SK-N-SH (cell line): Measurements from ENCODE around the gene LOXHD1. TPM values are rescaled to one million over a fixed set of nuclear protein-coding genes. Genes with fewer than 3 reads are reported as not detected.

Experiments used
- CTCF ChIA-PET: fragments of 300-600, 350-600 bp; formaldehyde crosslinking; extraction: SDS; loops from one replicate; lab custom pipeline; 2021; lab: Yijun Ruan, JAX
- POLR2A ChIA-PET: fragments of 350-600 bp; sonication (Branson Sonifier 250); formaldehyde crosslinking; extraction: SDS; loops from one replicate; lab custom pipeline; 2020; ENCODE audit warnings: antibody characterized with exemption, inconsistent platforms; lab: Yijun Ruan, JAX
- DNase-seq: peaks from one replicate; pipeline ENCODE4 v3.0.0; 2012
- H2AFZ ChIP-seq: fragments of 200-600 bp; sonication (generic); 2 replicates; pipeline ENCODE4 v1.8.1; 2016; ENCODE audit warnings: antibody characterized with exemption, mild to moderate bottlenecking, low read depth
- H3F3A ChIP-seq: fragments of 200-600 bp; sonication (generic); replicated peaks from 2 replicates; pipeline ENCODE3; 2016; ENCODE audit warnings: antibody characterized with exemption, mild to moderate bottlenecking; ENCODE audit not compliant: insufficient read depth
- H3K27ac ChIP-seq, 2 experiments: fragments of 200-500 bp in 1 of 2; fragments of 200-600 bp in 1 of 2; sonication (Bioruptor generic) in 1 of 2; sonication (generic), shearing (Covaris generic) in 1 of 2; 2 replicates each; pipeline versions ENCODE4 v1.5.1 to v1.6.1; 2014 to 2016; ENCODE audit warnings: low read depth in 2 of 2, inconsistent platforms in 1 of 2, low read length in 1 of 2, mild to moderate bottlenecking in 1 of 2, mixed read lengths in 1 of 2
- H3K27me3 ChIP-seq: fragments of 200-600 bp; sonication (generic), shearing (Covaris generic); 2 replicates; pipeline ENCODE4 v1.6.1; 2016; ENCODE audit warnings: mixed run types; ENCODE audit not compliant: insufficient read depth
- H3K36me3 ChIP-seq, 2 experiments: fragments of 200-500 bp in 1 of 2; fragments of 200-600 bp in 1 of 2; sonication (Bioruptor generic) in 1 of 2; sonication (generic) in 1 of 2; replicated peaks in 1 of 2; 2 replicates each; pipeline versions ENCODE3 to v1.5.1; 2014 to 2016; ENCODE audit warnings: low read length in 1 of 2, mild to moderate bottlenecking in 1 of 2; ENCODE audit not compliant: insufficient read depth in 2 of 2, control insufficient read depth in 1 of 2
- H3K4me1 ChIP-seq, 2 experiments: fragments of 200-500 bp in 1 of 2; fragments of 200-600 bp in 1 of 2; sonication (Bioruptor generic) in 1 of 2; sonication (generic), shearing (Covaris generic) in 1 of 2; 2 replicates each; pipeline versions ENCODE4 v1.5.1 to v1.6.1; 2014 to 2016; ENCODE audit warnings: low read depth in 1 of 2, low read length in 1 of 2, mixed run types in 1 of 2; ENCODE audit not compliant: insufficient read depth in 2 of 2, control insufficient read depth in 1 of 2
- H3K4me2 ChIP-seq: fragments of 200-600 bp; sonication (generic), shearing (Covaris generic); 2 replicates; pipeline ENCODE4 v1.6.1; 2017; ENCODE audit warnings: mixed run types
- H3K4me3 ChIP-seq, 2 experiments: fragments of 200-500 bp in 1 of 2; fragments of 200-600 bp in 1 of 2; sonication (Bioruptor generic) in 1 of 2; sonication (generic), shearing (Covaris generic) in 1 of 2; 2 replicates each; pipeline versions ENCODE4 v1.5.1 to v1.8.1; 2014 to 2016; ENCODE audit warnings: low read depth in 2 of 2, inconsistent platforms in 1 of 2, low read length in 1 of 2, mild to moderate bottlenecking in 1 of 2, mixed read lengths in 1 of 2, moderate library complexity in 1 of 2
- H3K79me2 ChIP-seq: fragments of 200-600 bp; sonication (generic); 2 replicates; pipeline ENCODE4 v1.8.1; 2017; ENCODE audit warnings: mild to moderate bottlenecking; ENCODE audit not compliant: insufficient read depth
- H3K9ac ChIP-seq: fragments of 200-600 bp; sonication (generic); 2 replicates; pipeline ENCODE4 v1.6.1; 2017; ENCODE audit warnings: mixed run types
- H3K9me2 ChIP-seq: fragments of 200-600 bp; sonication (generic); 2 replicates; pipeline ENCODE4 v1.6.1; 2017; ENCODE audit warnings: mixed run types
- H3K9me3 ChIP-seq: fragments of 200-600 bp; sonication (generic); 2 replicates; pipeline ENCODE4 v1.6.1; 2017; ENCODE audit warnings: mixed run types, mild to moderate bottlenecking, moderate library complexity
- H4K20me1 ChIP-seq: fragments of 200-600 bp; sonication (generic); 2 replicates; pipeline ENCODE4 v1.6.1; 2017; ENCODE audit warnings: mild to moderate bottlenecking, mixed run types; ENCODE audit not compliant: insufficient read depth
- ELF1 ChIP-seq: IDR thresholded peaks from 2 replicates; pipeline ENCODE4 v1.4.0; 2012
- EZH2phosphoT487 ChIP-seq: fragments of 200-600 bp; sonication (generic); IDR thresholded peaks from 2 replicates; pipeline ENCODE4 v1.6.1; 2017; ENCODE audit warnings: low read depth, mixed run types, mild to moderate bottlenecking, antibody characterized with exemption, moderate library complexity, borderline replicate concordance
- MEF2A ChIP-seq: IDR thresholded peaks from 2 replicates; pipeline ENCODE4 v1.4.0; 2012; ENCODE audit warnings: low read depth, borderline replicate concordance
- RCOR1 ChIP-seq: fragments of 150-350 bp; IDR thresholded peaks from 2 replicates; pipeline ENCODE4 v1.6.1; 2017; ENCODE audit warnings: antibody characterized with exemption, low read length
- TEAD4 ChIP-seq: IDR thresholded peaks from 2 replicates; pipeline ENCODE4 v1.4.0; 2012; ENCODE audit warnings: mild to moderate bottlenecking, borderline replicate concordance; ENCODE audit not compliant: insufficient read depth
- WGBS: methylation state at CpG from one replicate; pipeline ENCODE4 v1.1.6; 2017; ENCODE audit warnings: low lambda C conversion rate; 5-methylcytosine and 5-hydroxymethylcytosine counted together
- polyA plus RNA-seq, 3 experiments: library from polyadenylated mRNA; depleted of rRNA; stranded (reverse); fragments of >200 nt; gene quantifications; 2 replicates each; pipeline ENCODE4 v1.2.3, GENCODE V29; 2012
- TF ChIP-seq, protein P1 (sequence below): IDR thresholded peaks from 2 replicates; pipeline ENCODE4 v1.6.1; 2012; ENCODE audit warnings: mild to moderate bottlenecking, low read depth, low read length, moderate library complexity
- TF ChIP-seq, protein P2 (sequence below): fragments of 150-350 bp; IDR thresholded peaks from 2 replicates; pipeline ENCODE4 v1.6.1; 2017; ENCODE audit warnings: antibody characterized with exemption, low read length, low read depth, borderline replicate concordance
- TF ChIP-seq, protein P3 (sequence below): IDR thresholded peaks from 2 replicates; pipeline ENCODE4 v1.4.0; 2012; ENCODE audit warnings: low read depth
- TF ChIP-seq, protein P4 (sequence below): IDR thresholded peaks from 2 replicates; pipeline ENCODE4 v1.4.0; 2012; ENCODE audit warnings: low read depth, borderline replicate concordance

LOXHD1 gene
- polyA plus RNA-seq, 1 of the 3 experiments (the other 2 are of a cell fraction), result not detected

DNA sequence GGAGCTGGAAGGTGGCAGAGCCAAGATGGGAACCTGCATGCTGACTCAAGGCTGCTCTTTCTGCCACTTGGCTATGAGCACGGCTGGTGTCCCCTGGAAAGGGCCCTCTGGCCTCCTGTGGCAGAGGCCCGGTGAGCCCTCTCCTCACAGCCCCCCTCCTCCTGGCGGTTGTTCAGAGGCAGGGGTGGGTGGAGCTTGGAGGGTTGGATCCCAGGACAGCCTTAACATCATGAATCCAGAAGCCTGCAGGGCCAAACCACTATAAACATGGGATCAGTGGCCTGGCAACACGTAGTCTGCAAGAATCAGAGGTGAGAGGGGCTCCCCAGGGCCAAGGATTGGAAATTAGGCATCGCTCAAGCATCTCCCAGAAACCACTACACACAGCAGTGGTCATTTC is 48.5 kb upstream of the LOXHD1 start (continued):
- TF ChIP-seq, protein P1, sequence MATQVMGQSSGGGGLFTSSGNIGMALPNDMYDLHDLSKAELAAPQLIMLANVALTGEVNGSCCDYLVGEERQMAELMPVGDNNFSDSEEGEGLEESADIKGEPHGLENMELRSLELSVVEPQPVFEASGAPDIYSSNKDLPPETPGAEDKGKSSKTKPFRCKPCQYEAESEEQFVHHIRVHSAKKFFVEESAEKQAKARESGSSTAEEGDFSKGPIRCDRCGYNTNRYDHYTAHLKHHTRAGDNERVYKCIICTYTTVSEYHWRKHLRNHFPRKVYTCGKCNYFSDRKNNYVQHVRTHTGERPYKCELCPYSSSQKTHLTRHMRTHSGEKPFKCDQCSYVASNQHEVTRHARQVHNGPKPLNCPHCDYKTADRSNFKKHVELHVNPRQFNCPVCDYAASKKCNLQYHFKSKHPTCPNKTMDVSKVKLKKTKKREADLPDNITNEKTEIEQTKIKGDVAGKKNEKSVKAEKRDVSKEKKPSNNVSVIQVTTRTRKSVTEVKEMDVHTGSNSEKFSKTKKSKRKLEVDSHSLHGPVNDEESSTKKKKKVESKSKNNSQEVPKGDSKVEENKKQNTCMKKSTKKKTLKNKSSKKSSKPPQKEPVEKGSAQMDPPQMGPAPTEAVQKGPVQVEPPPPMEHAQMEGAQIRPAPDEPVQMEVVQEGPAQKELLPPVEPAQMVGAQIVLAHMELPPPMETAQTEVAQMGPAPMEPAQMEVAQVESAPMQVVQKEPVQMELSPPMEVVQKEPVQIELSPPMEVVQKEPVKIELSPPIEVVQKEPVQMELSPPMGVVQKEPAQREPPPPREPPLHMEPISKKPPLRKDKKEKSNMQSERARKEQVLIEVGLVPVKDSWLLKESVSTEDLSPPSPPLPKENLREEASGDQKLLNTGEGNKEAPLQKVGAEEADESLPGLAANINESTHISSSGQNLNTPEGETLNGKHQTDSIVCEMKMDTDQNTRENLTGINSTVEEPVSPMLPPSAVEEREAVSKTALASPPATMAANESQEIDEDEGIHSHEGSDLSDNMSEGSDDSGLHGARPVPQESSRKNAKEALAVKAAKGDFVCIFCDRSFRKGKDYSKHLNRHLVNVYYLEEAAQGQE, result no peak
- TF ChIP-seq, all 33 proteins: peak for 0

DNA sequence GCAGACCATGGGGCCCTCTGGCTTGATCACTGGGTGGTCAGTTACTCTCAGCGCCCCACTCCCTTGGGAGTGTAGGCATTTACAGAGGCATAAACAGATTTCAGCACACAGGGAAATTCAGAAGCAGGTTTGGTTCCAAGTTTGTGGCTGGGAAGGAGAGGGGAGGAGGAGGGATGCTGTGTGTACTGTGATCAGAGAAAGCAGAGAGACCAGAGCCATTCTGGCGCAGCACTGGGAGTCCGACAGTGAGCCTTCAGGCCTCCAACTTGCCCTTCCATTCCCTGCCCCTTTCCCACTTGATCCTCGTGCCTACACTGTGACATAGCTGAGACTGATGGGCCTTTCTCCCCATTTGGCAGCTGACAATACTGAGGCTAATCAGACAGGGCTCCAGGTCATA is 47.8 kb upstream of the LOXHD1 start:
- Histone ChIP-seq H4K20me1 (no peaks in the 10 kb centered on the region), H3K4me1 (peaks cover 0 to 12% of the 10 kb centered on the region in 2 experiments; a peak in 1 of 4 replicates), H3K4me2 (no peak overlapping the region), H3K9ac (no peak overlapping the region), H3K27ac (no peak overlapping the region), H3K9me2 (no peaks in the 10 kb centered on the region), H3K9me3 (no peaks in the 10 kb centered on the region), H3F3A (no peaks in the 10 kb centered on the region), H3K79me2 (no peaks in the 10 kb centered on the region), H2AFZ (no peak overlapping the region), H3K27me3 (no peaks in the 10 kb centered on the region), H3K36me3 (no peaks in the 10 kb centered on the region), H3K4me3 (no peak overlapping the region)
- ChIA-PET POLR2A (no interaction called here), CTCF (interaction anchor here (1.0 kb wide), 1 partner anchor 47 kb away, joined by 4 read pairs; no protein-coding TSS in a partner anchor)
- no peak for DNase-seq
- TF ChIP-seq MEF2A (no peak), RCOR1 (no peak), ELF1 (no peak), TEAD4 (no peak), EZH2phosphoT487 (no peak)
- TF ChIP-seq, protein P2, sequence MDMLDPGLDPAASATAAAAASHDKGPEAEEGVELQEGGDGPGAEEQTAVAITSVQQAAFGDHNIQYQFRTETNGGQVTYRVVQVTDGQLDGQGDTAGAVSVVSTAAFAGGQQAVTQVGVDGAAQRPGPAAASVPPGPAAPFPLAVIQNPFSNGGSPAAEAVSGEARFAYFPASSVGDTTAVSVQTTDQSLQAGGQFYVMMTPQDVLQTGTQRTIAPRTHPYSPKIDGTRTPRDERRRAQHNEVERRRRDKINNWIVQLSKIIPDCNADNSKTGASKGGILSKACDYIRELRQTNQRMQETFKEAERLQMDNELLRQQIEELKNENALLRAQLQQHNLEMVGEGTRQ, result no peak
- TF ChIP-seq, protein P3, sequence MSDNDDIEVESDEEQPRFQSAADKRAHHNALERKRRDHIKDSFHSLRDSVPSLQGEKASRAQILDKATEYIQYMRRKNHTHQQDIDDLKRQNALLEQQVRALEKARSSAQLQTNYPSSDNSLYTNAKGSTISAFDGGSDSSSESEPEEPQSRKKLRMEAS, result no peak
- TF ChIP-seq, protein P4, sequence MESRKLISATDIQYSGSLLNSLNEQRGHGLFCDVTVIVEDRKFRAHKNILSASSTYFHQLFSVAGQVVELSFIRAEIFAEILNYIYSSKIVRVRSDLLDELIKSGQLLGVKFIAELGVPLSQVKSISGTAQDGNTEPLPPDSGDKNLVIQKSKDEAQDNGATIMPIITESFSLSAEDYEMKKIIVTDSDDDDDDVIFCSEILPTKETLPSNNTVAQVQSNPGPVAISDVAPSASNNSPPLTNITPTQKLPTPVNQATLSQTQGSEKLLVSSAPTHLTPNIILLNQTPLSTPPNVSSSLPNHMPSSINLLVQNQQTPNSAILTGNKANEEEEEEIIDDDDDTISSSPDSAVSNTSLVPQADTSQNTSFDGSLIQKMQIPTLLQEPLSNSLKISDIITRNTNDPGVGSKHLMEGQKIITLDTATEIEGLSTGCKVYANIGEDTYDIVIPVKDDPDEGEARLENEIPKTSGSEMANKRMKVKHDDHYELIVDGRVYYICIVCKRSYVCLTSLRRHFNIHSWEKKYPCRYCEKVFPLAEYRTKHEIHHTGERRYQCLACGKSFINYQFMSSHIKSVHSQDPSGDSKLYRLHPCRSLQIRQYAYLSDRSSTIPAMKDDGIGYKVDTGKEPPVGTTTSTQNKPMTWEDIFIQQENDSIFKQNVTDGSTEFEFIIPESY, result no peak
- 57% methylated on average over 4 of the region's 4 CpGs for WGBS
